GM12891 (cell line): ENCODE measurements around the gene AFF3.

ENCODE experiments used
- PAX5 ChIP-seq: IDR thresholded peaks from 2 replicates; pipeline ENCODE4 v1.6.1; 2011; ENCODE audit warnings: low read length, moderate library complexity, mild to moderate bottlenecking; ENCODE audit not compliant: insufficient read depth, severe bottlenecking
- POLR2A ChIP-seq: IDR thresholded peaks from 2 replicates; pipeline ENCODE4 v1.6.1; 2011; ENCODE audit warnings: low read depth, low read length, control low read depth
- POLR2AphosphoS5 ChIP-seq: IDR thresholded peaks from 2 replicates; pipeline ENCODE4 v1.6.1; 2011; ENCODE audit warnings: low read depth, low read length, control low read depth
- POU2F2 ChIP-seq: IDR thresholded peaks from 2 replicates; pipeline ENCODE4 v1.6.1; 2011; ENCODE audit warnings: low read depth, mild to moderate bottlenecking, control low read depth, low read length, moderate library complexity
- SPI1 ChIP-seq: IDR thresholded peaks from 2 replicates; pipeline ENCODE4 v1.6.1; 2011; ENCODE audit warnings: low read depth, low read length, control low read depth
- TAF1 ChIP-seq: IDR thresholded peaks from 2 replicates; pipeline ENCODE4 v1.6.1; 2011; ENCODE audit warnings: low read depth, low read length, control low read depth

DNA sequence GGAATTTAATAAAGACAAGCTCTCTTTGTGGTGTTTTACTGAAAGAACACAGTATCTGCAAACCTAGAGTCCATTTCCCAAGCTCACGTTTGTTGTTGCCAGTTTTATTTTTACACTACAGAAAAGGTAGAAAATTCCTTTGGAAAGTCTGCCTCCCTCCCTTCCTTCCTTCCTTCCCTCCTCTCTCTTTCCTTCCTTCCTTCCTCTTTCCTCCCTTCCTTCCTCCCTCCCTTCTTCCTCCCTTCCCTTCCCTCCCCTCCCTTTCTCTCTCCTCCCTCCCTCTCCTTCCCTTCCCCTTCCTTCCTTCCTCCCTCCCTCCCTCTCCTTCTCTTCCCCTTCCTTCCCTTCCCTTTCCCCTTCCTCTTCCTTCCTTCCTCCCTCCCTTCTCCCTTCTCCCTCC lies 516.2 kb downstream of the AFF3 start:
- TF ChIP-seq POLR2AphosphoS5 (no peak), TAF1 (no peak), POLR2A (no peak), SPI1 (no peak), PAX5 (no peak), POU2F2 (no peak)
